K562 treated with DMSO at 1 percent for 4 hours (cell line): ENCODE data around the gene KISS1. TPM values are rescaled to one million over a fixed set of nuclear protein-coding genes. Genes with fewer than 3 reads are reported as not detected.

Experiments
- total RNA-seq: library from RNA; unstranded; fragments of 300-600 nt; gene quantifications from 2 replicates; pipeline ENCODE4 v1.2.3, GENCODE V29; 2022; ENCODE audit not compliant: insufficient read depth

KISS1 gene
- not detected in 2 replicates for total RNA-seq

GRCh38 chr1:204196068-204196795 is at the start of gene KISS1:
TSS of gene KISS1 (minus strand) at chr1:204196491. CDS start at chr1:204192876, 3,615 bp downstream.

GRCh38 chr1:204213668-204214662 is 17.7 kb upstream of the KISS1 start, which contains the start of gene GOLT1A:
TSS of gene GOLT1A (minus strand) at chr1:204213988. CDS start at chr1:204213906, 82 bp downstream.

DNA sequence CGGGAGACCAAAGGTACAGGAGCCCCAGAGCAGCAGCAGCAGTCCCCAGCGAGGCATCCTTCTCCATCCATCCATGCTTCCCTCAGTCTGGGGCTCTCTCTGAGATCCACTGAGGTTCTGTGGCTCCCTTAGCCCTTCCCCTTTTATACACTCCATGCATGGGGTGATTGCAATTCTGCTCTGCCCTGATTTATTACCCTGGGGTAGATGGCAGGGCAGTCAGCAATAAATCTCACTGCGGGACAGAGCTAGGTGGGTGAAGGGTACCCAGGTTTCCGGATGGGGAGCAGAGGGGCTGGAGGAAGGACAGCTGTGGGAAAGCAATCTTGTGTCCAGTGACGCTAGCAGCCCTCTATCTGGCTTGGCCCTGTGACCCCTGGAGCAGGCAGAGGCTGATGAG is 30.1 kb downstream of the KISS1 start, which contains the start of gene REN:
Gene REN, minus strand, starts transcription at position 119 of the 400 bp plus-strand sequence. Its CDS starts 44 bp downstream, at position 75.

GRCh38 chr1:204151552-204152309 is 44.6 kb downstream of the KISS1 start, which contains the start of gene ETNK2:
TSS of gene ETNK2 (minus strand) at chr1:204152044. CDS start at chr1:204151852, 192 bp downstream.

Other genes with a start within 250 kb of the KISS1 start
- gene SOX13, start 123.4 kb downstream of the KISS1 start, total RNA-seq: not detected in 2 replicates
- gene ETNK2, start 44.4 kb downstream of the KISS1 start, total RNA-seq: not detected in 2 replicates
- gene REN, start 30.2 kb downstream of the KISS1 start, total RNA-seq: 0.80 TPM in 1 of 2 replicates, not detected in the other
- not detected in 2 replicates for gene GOLT1A, start 17.5 kb upstream of the KISS1 start, total RNA-seq
- gene PLEKHA6, start 163.4 kb upstream of the KISS1 start, total RNA-seq: 0.27 and 0.37 TPM in 2 replicates
- gene PPP1R15B, start 215.3 kb upstream of the KISS1 start, total RNA-seq: 27.0 and 36.1 TPM in 2 replicates